HG03108 (cell line): ENCODE measurements around the gene INHBB.
A peak's percentile ranks its signal among the peaks of the same experiment; 100 is the strongest.
"Not testable (repeated sequence)": the region's sequence is repeated elsewhere in the genome, so short reads cannot be mapped to it uniquely, and the experiment has no call there.

Experiments
- ATAC-seq: cut with Tn5 transposase; IDR thresholded peaks from one replicate; pipeline ENCODE4 v1.9.1; 2021; ENCODE audit warnings: moderate library complexity; ENCODE audit not compliant: unreplicated experiment

INHBB gene

GRCh38 chr2:120346026-120346666 lies at the start of gene INHBB:
INHBB (plus strand) TSS chr2:120346136; CDS start chr2:120346189, 53 bp downstream.
- ATAC-seq = no peak

DNA sequence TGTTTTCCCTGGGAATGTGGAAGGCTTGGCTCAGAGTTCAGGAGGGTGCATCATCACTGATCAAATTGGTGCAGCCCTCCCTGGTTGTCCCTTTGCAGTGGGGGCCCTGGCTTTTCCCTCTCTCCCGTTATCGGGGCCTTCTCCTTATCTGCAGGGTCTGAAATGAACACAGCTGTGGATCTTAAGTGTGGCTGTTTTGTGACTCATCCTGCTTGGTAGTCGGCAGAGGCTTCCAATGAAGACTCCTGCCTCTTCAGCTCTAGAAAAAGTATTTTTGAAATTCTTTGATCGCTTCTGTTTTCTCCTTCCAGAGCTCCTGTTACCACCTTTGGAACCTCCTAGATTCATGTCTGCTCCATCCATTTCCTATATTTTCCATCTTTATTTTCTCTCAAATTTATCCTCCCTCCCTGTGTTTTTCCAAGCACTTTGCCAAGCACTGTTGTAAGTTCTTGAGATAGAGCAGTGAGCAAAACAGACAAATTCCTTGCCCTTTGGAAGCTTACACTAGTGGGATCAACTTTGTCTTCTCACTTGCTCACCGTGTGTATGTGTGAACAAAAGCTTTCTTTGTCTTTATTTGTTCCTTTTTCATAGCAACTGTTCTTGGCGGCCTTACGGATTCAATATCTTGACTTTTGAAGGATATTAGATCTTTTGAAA lies 47.6 kb upstream of the INHBB start:
- ATAC-seq = no peak

GRCh38 chr2:120299004-120299403 lies 46.9 kb upstream of the INHBB start:
- no peak for ATAC-seq

GRCh38 chr2:120299561-120299960 lies 46.4 kb upstream of the INHBB start:
- no peak for ATAC-seq

DNA sequence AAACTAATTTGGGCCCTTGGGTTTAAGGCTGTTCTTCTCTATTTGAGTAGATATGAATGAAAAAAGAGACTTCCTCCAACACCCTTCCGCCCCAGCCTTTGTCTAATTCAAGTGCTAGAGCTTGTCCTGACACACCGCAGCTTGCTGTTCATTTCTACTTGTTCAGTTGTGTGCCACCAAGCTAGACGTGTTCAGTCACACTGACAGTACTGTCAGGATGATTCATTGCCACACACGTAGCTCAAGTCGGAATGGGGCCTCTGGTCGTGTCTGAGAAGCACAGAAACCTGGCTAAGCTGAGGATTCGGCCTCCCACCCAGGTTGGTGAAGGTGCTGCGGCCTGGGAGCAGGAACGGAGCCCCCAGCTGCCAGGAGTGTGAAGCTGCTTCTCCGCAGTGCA lies 45.6 kb upstream of the INHBB start:
- no peak for ATAC-seq

- ATAC-seq = no peak
Observed at GRCh38 chr2:120301284-120301683, 44.7 kb upstream of the INHBB start.

- ATAC-seq = no peak
Observed at GRCh38 chr2:120302301-120302700, 43.6 kb upstream of the INHBB start.

DNA sequence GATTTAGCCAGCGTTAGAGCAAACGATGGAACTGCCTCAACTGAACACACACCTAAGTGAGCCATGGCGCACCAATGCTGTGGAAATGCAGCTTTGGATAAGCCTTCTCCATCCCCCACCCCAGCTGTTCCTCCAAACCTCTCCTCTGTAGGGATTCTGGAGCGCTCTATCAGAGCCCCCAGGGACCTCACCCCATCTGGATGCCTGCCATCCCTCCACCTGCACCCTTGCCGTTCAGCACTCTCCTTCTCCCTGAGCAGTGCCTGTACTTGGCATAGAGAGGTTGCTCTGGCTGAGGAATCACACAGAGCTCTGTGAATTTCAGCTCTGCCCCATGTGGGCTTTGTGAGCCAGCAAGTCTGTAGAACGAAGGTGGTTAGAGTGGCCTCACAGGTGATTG lies 42.8 kb upstream of the INHBB start:
- ATAC-seq = no peak

GRCh38 chr2:120305296-120305695 lies 40.6 kb upstream of the INHBB start:
- ATAC-seq = no peak

DNA sequence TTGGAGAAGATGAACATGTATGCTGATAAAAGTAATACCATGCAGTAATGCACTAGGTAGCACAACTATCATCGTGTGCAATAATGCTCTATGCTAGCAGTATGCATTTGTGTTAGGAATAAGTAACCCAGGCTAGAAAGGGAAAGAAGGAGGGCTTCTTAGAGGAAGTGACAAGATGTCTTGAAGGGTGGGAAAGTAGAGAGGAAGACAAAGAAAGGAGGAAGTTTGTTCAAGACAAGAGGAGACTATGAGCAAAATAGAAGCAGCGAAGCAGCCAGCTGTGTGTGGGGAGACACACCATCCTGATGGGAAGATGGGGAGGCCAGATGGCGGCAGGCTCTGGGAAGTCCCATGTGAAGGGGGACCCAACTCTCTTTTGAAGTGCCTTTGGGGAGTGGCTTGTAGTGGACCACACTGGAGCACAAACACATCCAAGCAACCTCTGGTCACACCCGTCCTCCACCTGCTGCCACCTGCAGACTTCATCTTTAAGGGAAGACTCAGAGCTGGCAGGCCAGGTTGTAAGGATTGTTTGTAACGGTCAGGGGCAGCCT lies 39.9 kb upstream of the INHBB start:
- no peak for ATAC-seq

GRCh38 chr2:120307482-120307881 lies 38.5 kb upstream of the INHBB start:
- ATAC-seq = no peak

DNA sequence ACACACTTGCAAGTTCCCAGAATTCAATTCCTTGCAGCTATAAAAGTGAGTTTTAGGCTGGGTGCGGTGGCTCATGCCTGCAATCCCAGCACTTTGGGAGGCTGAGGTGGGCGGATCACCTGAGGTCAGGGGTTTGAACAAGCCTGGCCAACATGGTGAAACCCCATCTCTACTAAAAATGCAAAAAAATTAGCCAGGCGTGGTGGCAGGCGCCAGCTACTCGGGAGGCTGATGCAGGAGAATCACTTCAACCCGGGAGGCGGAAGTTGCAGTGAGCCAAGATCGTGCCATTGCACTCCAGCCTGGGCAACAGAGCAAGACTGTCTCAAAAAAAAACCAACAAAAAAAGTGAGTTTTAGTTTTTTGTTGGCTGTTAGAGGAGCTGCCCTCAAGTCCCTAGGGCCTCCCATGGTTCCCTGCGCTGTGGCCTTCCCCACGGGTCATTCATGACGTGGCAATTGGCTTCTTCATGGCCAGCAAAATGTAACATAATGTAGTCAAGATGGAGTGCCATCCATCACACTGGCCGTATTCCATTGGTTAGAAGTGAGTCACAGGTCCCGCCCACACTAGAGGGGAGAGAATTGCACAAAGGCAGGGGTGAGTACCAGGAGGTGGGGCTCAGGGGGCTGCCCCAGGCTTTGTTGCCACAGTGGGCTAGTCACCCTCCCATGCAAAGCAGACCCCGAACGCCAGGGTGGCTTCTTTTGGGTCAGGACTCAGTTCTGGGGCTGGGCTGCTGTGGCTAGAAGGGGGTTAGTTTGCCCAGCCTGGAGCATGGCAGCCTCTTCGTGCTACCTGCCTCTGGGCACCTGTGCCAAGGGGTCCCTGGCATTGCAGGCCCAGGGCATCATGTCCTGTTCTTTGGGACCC lies 37.7 kb upstream of the INHBB start:
- no peak for ATAC-seq

DNA sequence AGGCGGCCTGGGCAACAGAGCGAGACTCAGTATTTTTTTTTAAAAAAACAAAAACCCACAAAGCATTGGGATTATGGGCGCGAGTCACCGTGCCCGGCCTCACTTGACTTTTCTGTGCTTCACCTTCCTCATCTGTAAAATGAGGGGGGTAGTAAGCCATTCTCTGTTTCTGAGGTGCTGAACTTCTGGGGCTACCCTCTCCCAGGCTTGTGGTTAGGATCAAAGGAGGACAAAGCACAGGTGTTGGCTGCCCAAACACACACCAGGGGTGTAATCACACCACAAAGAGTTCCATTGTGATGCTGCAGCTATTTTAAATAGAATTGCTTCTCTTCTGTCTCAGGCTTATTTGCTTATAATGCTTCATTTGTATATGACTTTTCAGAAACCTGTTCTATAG lies 35.8 kb upstream of the INHBB start:
- ATAC-seq = peak; percentile 54

GRCh38 chr2:120310841-120311240 lies 35.1 kb upstream of the INHBB start:
- ATAC-seq = not testable (repeated sequence)

GRCh38 chr2:120312076-120312475 lies 33.9 kb upstream of the INHBB start:
- no peak for ATAC-seq

DNA sequence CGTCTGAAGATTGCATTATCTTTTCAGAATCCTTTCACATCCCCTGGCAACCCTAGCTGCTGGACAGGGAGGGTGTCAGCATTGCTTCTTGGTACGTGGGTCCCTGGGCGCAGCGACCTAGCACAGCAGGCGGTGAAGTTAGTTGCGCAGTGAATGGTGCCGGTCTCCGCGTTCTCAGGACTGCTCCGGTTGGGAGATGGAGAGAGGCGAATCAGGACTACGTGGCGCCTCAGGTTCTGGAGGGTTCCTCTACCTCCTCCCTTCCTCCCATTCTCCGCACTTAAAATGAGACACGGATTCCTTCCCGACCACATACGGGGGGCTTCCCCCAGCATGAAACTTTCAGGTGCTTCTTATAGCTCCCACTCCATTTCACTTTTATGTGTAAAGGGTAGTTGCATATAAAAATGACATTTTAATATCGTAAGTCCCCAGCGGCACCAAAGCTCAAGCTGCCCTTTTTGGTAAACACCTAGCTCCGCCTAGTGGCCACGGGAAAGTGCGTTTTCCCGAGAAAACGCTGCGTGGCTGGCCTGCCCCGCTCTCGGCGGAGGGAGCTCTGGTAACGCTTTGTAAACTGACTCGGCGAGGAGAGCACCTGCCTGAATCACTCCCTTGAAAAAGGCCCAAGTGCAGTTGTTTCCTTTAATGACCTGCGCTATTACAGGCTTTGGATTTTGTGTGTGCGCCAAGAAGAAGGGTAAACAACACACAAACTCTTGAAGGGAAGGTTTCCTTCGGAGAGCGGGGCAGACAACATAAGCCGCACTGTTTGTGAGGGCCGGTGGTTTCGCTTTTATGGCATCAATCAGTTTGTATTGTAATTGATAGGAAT lies 32.9 kb upstream of the INHBB start:
- no peak for ATAC-seq

DNA sequence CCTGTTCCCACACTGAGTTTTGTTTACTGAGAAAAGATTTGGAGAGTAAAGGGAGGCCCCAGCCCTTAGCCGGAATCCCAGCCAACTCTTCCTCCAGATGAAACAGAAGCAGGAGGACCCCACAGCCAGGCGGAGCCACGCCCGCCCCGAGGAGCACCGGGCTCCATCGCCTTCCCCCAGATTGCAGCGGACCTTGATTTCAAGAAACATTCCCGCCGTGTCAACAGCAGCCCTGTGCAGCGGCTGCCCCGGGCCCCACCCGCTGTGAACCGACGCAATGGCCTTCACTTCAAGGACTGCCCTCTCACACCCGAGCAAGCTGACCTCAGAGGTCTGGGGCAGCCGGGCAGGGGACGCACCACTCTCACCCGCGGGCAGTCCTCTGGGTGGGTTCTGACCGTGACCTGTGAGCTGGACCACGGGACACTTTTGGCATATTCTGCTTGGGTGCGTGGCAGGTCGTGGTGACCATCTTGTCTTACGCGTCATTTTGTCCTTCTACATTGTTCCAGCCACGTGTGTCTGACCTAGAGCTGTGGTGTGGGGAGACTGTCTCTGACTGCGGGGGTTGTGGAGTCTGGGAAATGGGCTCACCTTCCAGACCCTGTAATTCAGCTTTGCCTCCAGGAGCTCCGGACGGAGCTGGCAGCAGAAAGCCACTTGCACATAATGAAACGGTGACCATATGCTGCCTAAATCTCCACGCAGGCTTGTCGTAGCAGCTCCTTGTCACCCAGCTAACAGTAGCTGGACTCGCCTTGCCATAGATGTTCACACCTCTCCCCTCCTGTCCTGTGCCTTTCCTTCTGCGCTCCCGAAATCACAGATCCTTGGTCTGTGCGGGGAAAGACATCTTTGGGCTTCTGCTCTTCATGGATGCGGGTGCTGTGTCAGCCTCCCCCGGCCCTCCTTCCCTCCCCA lies 32.0 kb upstream of the INHBB start:
- ATAC-seq = no peak

GRCh38 chr2:120314690-120315366 lies 31.1 kb upstream of the INHBB start:
- no peak for ATAC-seq
